ENCODE results near the gene RAPGEF1. TPM values are rescaled to one million over a fixed set of nuclear protein-coding genes. Genes with fewer than 3 reads are reported as not detected.

The RAPGEF1 gene
- total and polyA plus RNA-seq, 2 of the 13 experiments (the other 11 are each of a cell fraction or from before 2014, with no cell fraction given), result 21.2 to 38.9 TPM

- TF ChIP-seq SAP130 (CRISPR knock-in tag; IDR thresholded peaks at IDR 0.05; ENCODE audit: low read depth) (peak; percentile 30; the same call in 1 of the 2 replicates), PHF8 (CRISPR knock-in tag; IDR thresholded peaks at IDR 0.05) (no peak), YY1 (IDR thresholded peaks at IDR 0.05; ENCODE audit: insufficient read depth, insufficient replicate concordance, low read depth, low read length) (peak; percentile 24), BHLHE40 (IDR thresholded peaks at IDR 0.05; ENCODE audit: low read length) (0 out of 2 replicates have a peak, but pooled peaks have one; percentile 5), ZNF703 (CRISPR knock-in tag; IDR thresholded peaks at IDR 0.05; ENCODE audit: borderline replicate concordance) (no peak), FOXA1 (IDR thresholded peaks at IDR 0.05) (no peak), FOXA1 (CRISPR knock-in tag; IDR thresholded peaks at IDR 0.05) (no peak), FOSL2 (CRISPR knock-in tag; IDR thresholded peaks at IDR 0.05) (peak; percentile 85), ZNF501 (CRISPR knock-in tag; IDR thresholded peaks at IDR 0.05) (0 out of 2 replicates have a peak, but pooled peaks have one; percentile 16), ZBTB25 (CRISPR knock-in tag; IDR thresholded peaks at IDR 0.05) (no peak), KDM2A (CRISPR knock-in tag; IDR thresholded peaks at IDR 0.05; ENCODE audit: borderline replicate concordance, low read depth) (no peak), ZNF615 (CRISPR knock-in tag; IDR thresholded peaks at IDR 0.05; ENCODE audit: borderline replicate concordance) (no peak), RARA (CRISPR knock-in tag; IDR thresholded peaks at IDR 0.05) (0 out of 2 replicates have a peak, but pooled peaks have one; percentile 18), ZNF337 (CRISPR knock-in tag; IDR thresholded peaks at IDR 0.05; ENCODE audit: borderline replicate concordance, low read depth) (no peak), DR1 (CRISPR knock-in tag; IDR thresholded peaks at IDR 0.05) (no peak), POLR2A (IDR thresholded peaks at IDR 0.05; ENCODE audit: insufficient read depth in 1 of 2, low read depth in 2 of 2, low read length in 2 of 2) (no peak), SSRP1 (CRISPR knock-in tag; IDR thresholded peaks at IDR 0.05) (no peak), NFKBIZ (CRISPR knock-in tag; IDR thresholded peaks at IDR 0.05) (no peak)
- TF ChIP-seq, protein P1, sequence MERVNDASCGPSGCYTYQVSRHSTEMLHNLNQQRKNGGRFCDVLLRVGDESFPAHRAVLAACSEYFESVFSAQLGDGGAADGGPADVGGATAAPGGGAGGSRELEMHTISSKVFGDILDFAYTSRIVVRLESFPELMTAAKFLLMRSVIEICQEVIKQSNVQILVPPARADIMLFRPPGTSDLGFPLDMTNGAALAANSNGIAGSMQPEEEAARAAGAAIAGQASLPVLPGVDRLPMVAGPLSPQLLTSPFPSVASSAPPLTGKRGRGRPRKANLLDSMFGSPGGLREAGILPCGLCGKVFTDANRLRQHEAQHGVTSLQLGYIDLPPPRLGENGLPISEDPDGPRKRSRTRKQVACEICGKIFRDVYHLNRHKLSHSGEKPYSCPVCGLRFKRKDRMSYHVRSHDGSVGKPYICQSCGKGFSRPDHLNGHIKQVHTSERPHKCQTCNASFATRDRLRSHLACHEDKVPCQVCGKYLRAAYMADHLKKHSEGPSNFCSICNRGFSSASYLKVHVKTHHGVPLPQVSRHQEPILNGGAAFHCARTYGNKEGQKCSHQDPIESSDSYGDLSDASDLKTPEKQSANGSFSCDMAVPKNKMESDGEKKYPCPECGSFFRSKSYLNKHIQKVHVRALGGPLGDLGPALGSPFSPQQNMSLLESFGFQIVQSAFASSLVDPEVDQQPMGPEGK (CRISPR knock-in tag; IDR thresholded peaks at IDR 0.05), result peak; percentile 50; the same call in 1 of the 2 replicates
- TF ChIP-seq, protein P2, sequence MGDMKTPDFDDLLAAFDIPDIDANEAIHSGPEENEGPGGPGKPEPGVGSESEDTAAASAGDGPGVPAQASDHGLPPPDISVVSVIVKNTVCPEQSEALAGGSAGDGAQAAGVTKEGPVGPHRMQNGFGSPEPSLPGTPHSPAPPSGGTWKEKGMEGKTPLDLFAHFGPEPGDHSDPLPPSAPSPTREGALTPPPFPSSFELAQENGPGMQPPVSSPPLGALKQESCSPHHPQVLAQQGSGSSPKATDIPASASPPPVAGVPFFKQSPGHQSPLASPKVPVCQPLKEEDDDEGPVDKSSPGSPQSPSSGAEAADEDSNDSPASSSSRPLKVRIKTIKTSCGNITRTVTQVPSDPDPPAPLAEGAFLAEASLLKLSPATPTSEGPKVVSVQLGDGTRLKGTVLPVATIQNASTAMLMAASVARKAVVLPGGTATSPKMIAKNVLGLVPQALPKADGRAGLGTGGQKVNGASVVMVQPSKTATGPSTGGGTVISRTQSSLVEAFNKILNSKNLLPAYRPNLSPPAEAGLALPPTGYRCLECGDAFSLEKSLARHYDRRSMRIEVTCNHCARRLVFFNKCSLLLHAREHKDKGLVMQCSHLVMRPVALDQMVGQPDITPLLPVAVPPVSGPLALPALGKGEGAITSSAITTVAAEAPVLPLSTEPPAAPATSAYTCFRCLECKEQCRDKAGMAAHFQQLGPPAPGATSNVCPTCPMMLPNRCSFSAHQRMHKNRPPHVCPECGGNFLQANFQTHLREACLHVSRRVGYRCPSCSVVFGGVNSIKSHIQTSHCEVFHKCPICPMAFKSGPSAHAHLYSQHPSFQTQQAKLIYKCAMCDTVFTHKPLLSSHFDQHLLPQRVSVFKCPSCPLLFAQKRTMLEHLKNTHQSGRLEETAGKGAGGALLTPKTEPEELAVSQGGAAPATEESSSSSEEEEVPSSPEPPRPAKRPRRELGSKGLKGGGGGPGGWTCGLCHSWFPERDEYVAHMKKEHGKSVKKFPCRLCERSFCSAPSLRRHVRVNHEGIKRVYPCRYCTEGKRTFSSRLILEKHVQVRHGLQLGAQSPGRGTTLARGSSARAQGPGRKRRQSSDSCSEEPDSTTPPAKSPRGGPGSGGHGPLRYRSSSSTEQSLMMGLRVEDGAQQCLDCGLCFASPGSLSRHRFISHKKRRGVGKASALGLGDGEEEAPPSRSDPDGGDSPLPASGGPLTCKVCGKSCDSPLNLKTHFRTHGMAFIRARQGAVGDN (CRISPR knock-in tag; IDR thresholded peaks at IDR 0.05), result peak; percentile 55
- TF ChIP-seq, protein P3, sequence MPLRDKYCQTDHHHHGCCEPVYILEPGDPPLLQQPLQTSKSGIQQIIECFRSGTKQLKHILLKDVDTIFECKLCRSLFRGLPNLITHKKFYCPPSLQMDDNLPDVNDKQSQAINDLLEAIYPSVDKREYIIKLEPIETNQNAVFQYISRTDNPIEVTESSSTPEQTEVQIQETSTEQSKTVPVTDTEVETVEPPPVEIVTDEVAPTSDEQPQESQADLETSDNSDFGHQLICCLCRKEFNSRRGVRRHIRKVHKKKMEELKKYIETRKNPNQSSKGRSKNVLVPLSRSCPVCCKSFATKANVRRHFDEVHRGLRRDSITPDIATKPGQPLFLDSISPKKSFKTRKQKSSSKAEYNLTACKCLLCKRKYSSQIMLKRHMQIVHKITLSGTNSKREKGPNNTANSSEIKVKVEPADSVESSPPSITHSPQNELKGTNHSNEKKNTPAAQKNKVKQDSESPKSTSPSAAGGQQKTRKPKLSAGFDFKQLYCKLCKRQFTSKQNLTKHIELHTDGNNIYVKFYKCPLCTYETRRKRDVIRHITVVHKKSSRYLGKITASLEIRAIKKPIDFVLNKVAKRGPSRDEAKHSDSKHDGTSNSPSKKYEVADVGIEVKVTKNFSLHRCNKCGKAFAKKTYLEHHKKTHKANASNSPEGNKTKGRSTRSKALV (CRISPR knock-in tag; IDR thresholded peaks at IDR 0.05), result 0 out of 2 replicates have a peak, but pooled peaks have one; percentile 28
These were observed 61.3 kb downstream of the RAPGEF1 start (continued) for GRCh38 chr9:131678499-131679111.
